GM21367 (cell line): ENCODE results near the gene ALCAM.
"Not testable (repeated sequence)": the region's sequence is repeated elsewhere in the genome, so short reads cannot be mapped to it uniquely, and the experiment has no call there.

Experiments
- ATAC-seq: cut with Tn5 transposase; IDR thresholded peaks from one replicate; pipeline ENCODE4 v1.9.1; 2021; ENCODE audit not compliant: unreplicated experiment

The ALCAM gene

GRCh38 chr3:105564546-105565288, 198.0 kb downstream of the ALCAM start:
- no peak for ATAC-seq

GRCh38 chr3:105571005-105571404, 204.3 kb downstream of the ALCAM start:
- ATAC-seq, result no peak

- ATAC-seq, result no peak
Measured at GRCh38 chr3:105572501-105572900, 205.8 kb downstream of the ALCAM start.

GRCh38 chr3:105579439-105579838, 212.7 kb downstream of the ALCAM start:
- no peak for ATAC-seq

GRCh38 chr3:105580296-105580965, 213.7 kb downstream of the ALCAM start:
- no peak for ATAC-seq

- ATAC-seq, result no peak
Measured at GRCh38 chr3:105582015-105582414, 215.3 kb downstream of the ALCAM start.

GRCh38 chr3:105584003-105584790, 217.5 kb downstream of the ALCAM start:
- ATAC-seq, result no peak

- ATAC-seq, result no peak
Measured at GRCh38 chr3:105593315-105593714, 226.6 kb downstream of the ALCAM start.

- ATAC-seq, result no peak
Measured at GRCh38 chr3:105594219-105594618, 227.5 kb downstream of the ALCAM start.

- ATAC-seq, result no peak
Measured at GRCh38 chr3:105598042-105598796, 231.5 kb downstream of the ALCAM start.

GRCh38 chr3:105599350-105599749, 232.6 kb downstream of the ALCAM start:
- no peak for ATAC-seq

- not testable (repeated sequence) for ATAC-seq
Measured at GRCh38 chr3:105601756-105602155, 235.0 kb downstream of the ALCAM start.

GRCh38 chr3:105602286-105602685, 235.6 kb downstream of the ALCAM start:
- not testable (repeated sequence) for ATAC-seq

GRCh38 chr3:105603516-105603915, 236.8 kb downstream of the ALCAM start:
- not testable (repeated sequence) for ATAC-seq

- ATAC-seq, result no peak
Measured at GRCh38 chr3:105606016-105606415, 239.3 kb downstream of the ALCAM start.

- no peak for ATAC-seq
Measured at GRCh38 chr3:105608623-105609022, 241.9 kb downstream of the ALCAM start.

GRCh38 chr3:105610473-105610872, 243.8 kb downstream of the ALCAM start:
- no peak for ATAC-seq

GRCh38 chr3:105611304-105612192, 244.8 kb downstream of the ALCAM start:
- no peak for ATAC-seq

GRCh38 chr3:105613120-105613519, 246.4 kb downstream of the ALCAM start:
- ATAC-seq, result no peak
